Measurements from ENCODE around the gene PDF. TPM values are rescaled to one million over a fixed set of nuclear protein-coding genes. Genes with fewer than 3 reads are reported as not detected.

The PDF gene
- total RNA-seq, 3 donors from 2014 or later, result 13.9 to 20.2 (median 19.7) TPM

- H3K4me3 ChIP-seq, result no peak overlapping the region
- intact Hi-C loops (cut with DNase I; ENCODE audit: low total_unique reads), result no loop called here
- DNase-seq (ENCODE audit: low spot score in 2 of 2), result no peak
- no peak for TF ChIP-seq POLR2A (IDR thresholded peaks at IDR 0.05)
- TF ChIP-seq CTCF (IDR thresholded peaks at IDR 0.05), result no peak
- TF ChIP-seq POLR2AphosphoS5 (IDR thresholded peaks at IDR 0.05), result no peak
- no peaks in the 10 kb centered on the region for H3K27me3 ChIP-seq
- no peaks in the 10 kb centered on the region for H3K9me3 ChIP-seq
- no peak overlapping the region for H3K27ac ChIP-seq
- peaks cover 4 to 12% of the 10 kb centered on the region in 2 donors for H3K4me1 ChIP-seq
- H3K36me3 ChIP-seq, result no peaks in the 10 kb centered on the region
These were observed 4.6 kb downstream of the PDF start for GRCh38 chr16:69325784-69326171.

- H3K9me3 ChIP-seq, result no peaks in the 10 kb centered on the region
- TF ChIP-seq POLR2A (IDR thresholded peaks at IDR 0.05), result no peak
- intact Hi-C loops (cut with DNase I; ENCODE audit: low total_unique reads), result no loop called here
- no peak for DNase-seq (ENCODE audit: low spot score in 2 of 2)
- peaks cover 9% of the 10 kb centered on the region for H3K36me3 ChIP-seq
- H3K27me3 ChIP-seq, result no peaks in the 10 kb centered on the region
- H3K4me1 ChIP-seq, result peaks cover 4 to 12% of the 10 kb centered on the region in 2 donors
- H3K4me3 ChIP-seq, result no peak overlapping the region
- no peak overlapping the region for H3K27ac ChIP-seq
These were observed 5.7 kb downstream of the PDF start for GRCh38 chr16:69324585-69325253.

- no peaks in the 10 kb centered on the region for H3K9me3 ChIP-seq
- H3K27me3 ChIP-seq, result no peaks in the 10 kb centered on the region
- peaks cover 0 to 10% of the 10 kb centered on the region in 2 donors for H3K4me1 ChIP-seq
- no peak overlapping the region for H3K27ac ChIP-seq
- intact Hi-C loops (cut with DNase I; ENCODE audit: low total_unique reads), result no loop called here
- no peak overlapping the region for H3K4me3 ChIP-seq
- peaks cover 16% of the 10 kb centered on the region for H3K36me3 ChIP-seq
- DNase-seq (ENCODE audit: low spot score in 2 of 2), result peak in 1 of 2 donors; percentile 53
- TF ChIP-seq POLR2A (IDR thresholded peaks at IDR 0.05) (no peak), POLR2AphosphoS5 (IDR thresholded peaks at IDR 0.05) (no peak), CTCF (IDR thresholded peaks at IDR 0.05) (no peak)
These were observed 6.3 kb downstream of the PDF start for GRCh38 chr16:69324013-69324531.

- Histone ChIP-seq H3K4me3 (no peak overlapping the region), H3K27ac (no peak overlapping the region), H3K36me3 (peaks cover 22% of the 10 kb centered on the region), H3K4me1 (peaks cover 0 to 3% of the 10 kb centered on the region in 2 donors), H3K9me3 (no peaks in the 10 kb centered on the region), H3K27me3 (no peaks in the 10 kb centered on the region)
- intact Hi-C loops (cut with DNase I; ENCODE audit: low total_unique reads), result no loop called here
- TF ChIP-seq POLR2AphosphoS5 (IDR thresholded peaks at IDR 0.05), result no peak
- no peak for TF ChIP-seq POLR2A (IDR thresholded peaks at IDR 0.05)
- no peak for TF ChIP-seq CTCF (IDR thresholded peaks at IDR 0.05)
- no peak for DNase-seq (ENCODE audit: low spot score in 2 of 2)
These were observed 7.0 kb downstream of the PDF start for GRCh38 chr16:69323415-69323814.

GRCh38 chr16:69322343-69322742 is 8.0 kb downstream of the PDF start:
- Histone ChIP-seq H3K4me1 (no peaks in the 10 kb centered on the region), H3K4me3 (no peak overlapping the region), H3K9me3 (no peaks in the 10 kb centered on the region), H3K27me3 (no peaks in the 10 kb centered on the region), H3K36me3 (peaks cover 22% of the 10 kb centered on the region), H3K27ac (no peak overlapping the region)
- intact Hi-C loops (cut with DNase I; ENCODE audit: low total_unique reads), result no loop called here
- no peak for DNase-seq (ENCODE audit: low spot score in 2 of 2)
- TF ChIP-seq POLR2A (IDR thresholded peaks at IDR 0.05) (no peak), POLR2AphosphoS5 (IDR thresholded peaks at IDR 0.05) (no peak), CTCF (IDR thresholded peaks at IDR 0.05) (no peak)

All from breast epithelium (tissue), 4 donors.